ENCODE results near the gene IZUMO1.

DNA sequence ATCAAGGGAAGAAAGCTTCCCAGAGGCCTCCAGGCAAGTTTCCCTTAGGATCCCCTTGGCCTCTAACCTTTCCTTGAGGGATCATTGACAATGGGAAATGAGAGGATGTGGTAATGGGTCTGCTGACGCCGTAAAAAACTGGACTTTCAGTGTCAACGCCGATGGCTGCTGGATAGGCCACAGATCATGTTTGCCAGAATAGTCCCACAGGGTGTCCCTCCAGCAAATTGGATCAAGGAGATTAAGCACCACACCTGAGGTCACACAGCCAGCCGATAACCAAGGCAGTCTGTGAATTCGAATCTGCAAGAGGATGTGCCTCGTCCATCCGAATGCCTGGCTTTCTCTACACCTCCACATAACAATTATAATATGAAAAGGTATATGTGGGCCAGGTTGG is 46.6 kb upstream of the IZUMO1 start:
- TF ChIP-seq CTCF (IDR thresholded peaks at IDR 0.05) (no peak), POLR2A (IDR thresholded peaks at IDR 0.05) (no peak)

Data from uterus (tissue), 2 donors.